HL-60 (cell line): Measurements from ENCODE around the gene ADCY1.

Source experiments
- DNase-seq, 2 experiments: peaks; one replicate each; pipeline ENCODE4 v3.0.0-alpha.2; 2010 to 2020; ENCODE audit warnings: low read depth in 1 of 2, low spot score in 1 of 2
- H3K27ac ChIP-seq: fragments of 250-450 bp; sonication (Bioruptor Pico); replicated peaks from 2 replicates; pipeline ENCODE4 v1.5.1; 2020; ENCODE audit warnings: mild to moderate bottlenecking, moderate library complexity
- H3K27me3 ChIP-seq: fragments of 250-450 bp; sonication (Bioruptor Pico); 2 replicates; pipeline ENCODE4 v1.5.1; 2021; ENCODE audit warnings: mild to moderate bottlenecking, moderate library complexity; ENCODE audit not compliant: insufficient read depth, poor library complexity, severe bottlenecking
- H3K4me3 ChIP-seq: replicated peaks from 2 replicates; pipeline ENCODE4 v1.5.1; 2011; ENCODE audit warnings: mild to moderate bottlenecking, control low read depth, low read length; ENCODE audit not compliant: insufficient read depth
- CTCF ChIP-seq: IDR thresholded peaks from one replicate; pipeline ENCODE4 v1.5.1; 2011; ENCODE audit warnings: low read length, control low read depth, inconsistent platforms; ENCODE audit not compliant: insufficient read depth
- GABPA ChIP-seq: IDR thresholded peaks from 2 replicates; pipeline ENCODE4 v1.6.1; 2012; ENCODE audit warnings: low read depth
- POLR2AphosphoS5 ChIP-seq: IDR thresholded peaks from 2 replicates; pipeline ENCODE4 v1.6.1; 2012; ENCODE audit warnings: low read depth
- REST ChIP-seq: IDR thresholded peaks from 2 replicates; pipeline ENCODE4 v1.6.1; 2012; ENCODE audit warnings: low read depth; ENCODE audit not compliant: insufficient replicate concordance
- SPI1 ChIP-seq: IDR thresholded peaks from 2 replicates; pipeline ENCODE4 v1.6.1; 2012; ENCODE audit warnings: low read depth, mild to moderate bottlenecking, borderline replicate concordance

The ADCY1 gene

GRCh38 chr7:45650404-45651394 is 76.5 kb downstream of the ADCY1 start:
- Histone ChIP-seq H3K4me3 (no peak overlapping the region), H3K27me3 (no peaks in the 10 kb centered on the region), H3K27ac (no peak overlapping the region)
- TF ChIP-seq CTCF (no peak), POLR2AphosphoS5 (no peak), REST (no peak), SPI1 (no peak), GABPA (no peak)
- no peak for DNase-seq

GRCh38 chr7:45651540-45651939 is 77.4 kb downstream of the ADCY1 start:
- H3K4me3 ChIP-seq, result no peak overlapping the region
- H3K27ac ChIP-seq, result no peak overlapping the region
- H3K27me3 ChIP-seq, result no peaks in the 10 kb centered on the region
- DNase-seq, result no peak
- TF ChIP-seq SPI1, result peak; percentile 78
- TF ChIP-seq REST, result no peak

- TF ChIP-seq GABPA, result no peak
- no peak for TF ChIP-seq REST
- no peak overlapping the region for H3K27ac ChIP-seq
- DNase-seq, result no peak
- H3K27me3 ChIP-seq, result no peaks in the 10 kb centered on the region
- H3K4me3 ChIP-seq, result no peak overlapping the region
Measured at GRCh38 chr7:45652630-45653029, 78.5 kb downstream of the ADCY1 start.

GRCh38 chr7:45653209-45653907 is 79.2 kb downstream of the ADCY1 start:
- TF ChIP-seq REST (no peak), POLR2AphosphoS5 (no peak), SPI1 (no peak), GABPA (no peak), CTCF (no peak)
- no peaks in the 10 kb centered on the region for H3K27me3 ChIP-seq
- DNase-seq, result no peak
- H3K27ac ChIP-seq, result no peak overlapping the region
- no peak overlapping the region for H3K4me3 ChIP-seq
